HG03159 (cell line): ENCODE measurements around the gene SNAPC1.
A peak's percentile ranks its signal among the peaks of the same experiment; 100 is the strongest.
"Not testable (repeated sequence)": the region's sequence is repeated elsewhere in the genome, so short reads cannot be mapped to it uniquely, and the experiment has no call there.

ENCODE experiments used
- ATAC-seq: cut with Tn5 transposase; IDR thresholded peaks from one replicate; pipeline ENCODE4 v1.9.1; 2021; ENCODE audit warnings: mild to moderate bottlenecking, moderate library complexity; ENCODE audit not compliant: unreplicated experiment

Gene SNAPC1, protein sequence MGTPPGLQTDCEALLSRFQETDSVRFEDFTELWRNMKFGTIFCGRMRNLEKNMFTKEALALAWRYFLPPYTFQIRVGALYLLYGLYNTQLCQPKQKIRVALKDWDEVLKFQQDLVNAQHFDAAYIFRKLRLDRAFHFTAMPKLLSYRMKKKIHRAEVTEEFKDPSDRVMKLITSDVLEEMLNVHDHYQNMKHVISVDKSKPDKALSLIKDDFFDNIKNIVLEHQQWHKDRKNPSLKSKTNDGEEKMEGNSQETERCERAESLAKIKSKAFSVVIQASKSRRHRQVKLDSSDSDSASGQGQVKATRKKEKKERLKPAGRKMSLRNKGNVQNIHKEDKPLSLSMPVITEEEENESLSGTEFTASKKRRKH

GRCh38 chr14:61761959-61762786 is at the start of gene SNAPC1:
Gene SNAPC1, plus strand, starts transcription at chr14:61762420. Its CDS starts 41 bp downstream, at chr14:61762461.
- peak; percentile 99 for ATAC-seq

GRCh38 chr14:61713724-61714437 is 48.3 kb upstream of the SNAPC1 start:
- ATAC-seq: no peak

- no peak for ATAC-seq
These were observed 45.3 kb upstream of the SNAPC1 start for GRCh38 chr14:61716956-61717355.

- ATAC-seq: no peak
These were observed 44.2 kb upstream of the SNAPC1 start for GRCh38 chr14:61718039-61718438.

DNA sequence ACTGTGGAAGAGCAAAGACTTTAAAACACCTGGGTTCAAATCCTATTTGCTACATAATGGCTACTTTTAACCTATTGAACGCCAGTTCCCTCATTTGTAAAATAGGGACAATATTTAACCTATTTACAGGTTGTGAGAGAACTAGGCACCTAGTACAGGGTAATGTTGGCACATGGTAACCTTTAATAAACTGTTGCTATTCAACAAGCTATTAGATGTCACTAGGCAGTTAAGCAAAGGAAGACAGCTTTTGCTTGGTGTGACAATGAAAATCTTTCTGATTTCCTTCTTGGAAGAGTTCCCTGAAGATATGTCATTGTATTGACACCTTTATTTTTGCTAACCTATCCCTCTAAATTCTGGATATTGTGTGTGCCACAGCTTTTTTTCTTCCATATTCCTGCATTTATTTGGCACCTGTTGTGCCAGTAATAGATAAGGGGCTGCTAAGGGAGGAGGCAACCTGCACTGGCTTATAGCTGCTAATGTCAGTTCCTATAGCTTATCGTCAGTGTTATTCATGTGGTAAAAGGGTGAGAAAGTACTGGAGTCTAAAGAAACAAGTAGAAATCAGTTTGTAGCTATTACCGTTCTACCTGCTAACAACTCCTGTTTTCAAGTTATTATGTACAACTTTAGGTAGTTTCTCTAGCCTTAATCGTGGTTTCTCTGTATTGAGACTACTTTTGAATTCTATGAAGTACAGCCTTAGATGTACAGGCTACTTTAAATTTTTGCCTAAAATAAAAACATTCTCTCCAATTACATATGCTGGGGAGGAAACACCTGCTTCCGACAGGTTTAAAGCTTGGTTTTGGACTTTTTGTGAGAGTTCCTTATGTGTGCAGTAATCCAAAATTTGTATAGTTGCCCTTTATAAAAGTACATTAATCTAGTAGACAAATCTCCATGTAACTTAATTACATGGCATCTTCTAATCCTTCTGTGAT is 42.6 kb upstream of the SNAPC1 start:
- ATAC-seq: no peak

GRCh38 chr14:61720294-61720661 is 41.9 kb upstream of the SNAPC1 start:
- ATAC-seq: no peak

GRCh38 chr14:61720741-61721140 is 41.5 kb upstream of the SNAPC1 start:
- no peak for ATAC-seq

DNA sequence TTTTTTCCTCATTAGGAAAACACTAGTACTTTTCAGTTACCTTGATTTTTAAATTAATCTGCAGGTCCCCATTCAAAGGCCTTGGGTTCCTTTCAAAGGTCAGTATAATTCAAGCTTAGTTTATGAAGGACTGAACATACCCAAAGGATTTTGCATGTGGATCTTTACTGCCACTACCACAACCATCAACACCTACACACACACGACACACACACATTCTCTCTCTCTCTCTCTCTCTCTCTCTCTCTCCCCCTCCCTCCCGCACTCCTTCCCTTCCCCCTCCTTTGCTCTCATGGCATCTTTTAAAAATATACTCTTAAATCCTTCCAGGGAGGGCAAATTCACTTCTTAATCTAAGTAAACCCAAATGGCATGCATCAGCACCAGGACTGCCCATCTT is 38.1 kb upstream of the SNAPC1 start:
- ATAC-seq: no peak

GRCh38 chr14:61726778-61727658 is 35.2 kb upstream of the SNAPC1 start:
- no peak for ATAC-seq

DNA sequence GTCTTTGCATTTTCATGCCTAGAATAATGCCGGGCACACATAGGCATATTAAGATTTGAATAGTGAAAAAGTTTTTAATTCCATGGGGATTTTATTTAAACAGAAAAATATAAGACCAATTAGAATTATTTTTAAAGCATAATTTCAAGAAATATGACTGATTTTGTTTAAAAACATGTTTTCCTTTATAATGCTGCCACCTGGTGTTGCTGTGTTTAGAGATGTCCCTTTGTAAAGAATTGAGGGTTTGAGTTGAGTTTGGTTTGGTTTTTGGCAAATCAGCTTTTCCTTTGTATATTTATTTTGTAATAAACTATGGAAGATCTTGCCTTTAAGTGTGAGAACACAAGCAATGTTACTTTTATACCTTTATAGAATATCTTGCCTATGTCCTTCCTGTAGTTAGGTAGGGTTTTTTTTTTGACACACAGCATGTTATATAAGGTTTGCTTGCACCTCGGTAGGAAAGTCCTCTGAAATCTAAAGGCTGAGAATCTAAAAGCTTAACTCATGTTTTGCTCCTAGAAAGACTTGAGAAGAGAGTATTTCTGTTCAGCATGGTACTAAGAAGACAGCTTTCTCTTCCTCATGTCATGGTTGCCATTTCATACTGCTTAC is 31.4 kb upstream of the SNAPC1 start:
- no peak for ATAC-seq

- ATAC-seq: no peak
These were observed 28.2 kb upstream of the SNAPC1 start for GRCh38 chr14:61733972-61734371.

- ATAC-seq: no peak
These were observed 25.5 kb upstream of the SNAPC1 start for GRCh38 chr14:61736751-61737150.

- no peak for ATAC-seq
These were observed 24.3 kb upstream of the SNAPC1 start for GRCh38 chr14:61737915-61738314.

- no peak for ATAC-seq
These were observed 23.1 kb upstream of the SNAPC1 start for GRCh38 chr14:61739133-61739532.

DNA sequence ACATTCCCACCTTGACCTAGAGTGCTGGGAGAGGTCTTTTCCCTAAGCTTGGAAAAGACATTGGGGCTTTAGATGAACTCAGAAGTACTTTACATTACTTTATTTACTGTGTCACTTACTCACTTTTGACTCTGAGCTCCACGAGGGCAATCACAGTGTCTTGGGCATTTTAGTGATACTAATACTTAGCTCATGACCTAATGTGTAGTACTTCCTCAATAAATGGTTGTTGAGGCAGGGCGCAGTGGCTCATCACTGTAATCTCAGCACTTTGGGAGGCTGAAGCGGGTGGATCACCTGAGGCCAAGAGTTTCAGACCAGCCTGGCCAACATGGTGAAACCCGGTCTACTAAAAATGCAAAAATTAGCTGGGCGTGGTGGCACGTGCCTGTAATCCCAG is 19.8 kb upstream of the SNAPC1 start:
- ATAC-seq: no peak

GRCh38 chr14:61744238-61744637 is 18.0 kb upstream of the SNAPC1 start:
- no peak for ATAC-seq

DNA sequence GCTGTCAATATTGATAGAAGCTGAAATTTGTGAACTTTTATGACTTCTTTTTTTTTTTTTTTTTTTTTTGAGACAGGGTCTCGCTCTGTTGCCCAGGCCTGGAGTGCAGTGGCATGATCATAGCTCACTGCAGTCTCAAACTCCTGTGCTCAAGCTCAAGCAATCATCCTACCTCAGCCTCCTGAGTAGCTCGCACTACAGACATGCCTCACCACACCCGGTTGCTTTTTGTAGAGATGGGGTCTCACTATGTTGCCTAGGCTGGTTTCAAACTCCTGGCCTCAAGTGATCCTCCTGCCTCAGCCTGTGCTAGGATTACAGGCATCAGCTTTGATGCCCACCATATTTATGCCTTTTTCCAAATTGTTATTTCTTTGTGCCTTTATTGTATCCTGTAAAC is 15.9 kb upstream of the SNAPC1 start:
- ATAC-seq: not testable (repeated sequence)

DNA sequence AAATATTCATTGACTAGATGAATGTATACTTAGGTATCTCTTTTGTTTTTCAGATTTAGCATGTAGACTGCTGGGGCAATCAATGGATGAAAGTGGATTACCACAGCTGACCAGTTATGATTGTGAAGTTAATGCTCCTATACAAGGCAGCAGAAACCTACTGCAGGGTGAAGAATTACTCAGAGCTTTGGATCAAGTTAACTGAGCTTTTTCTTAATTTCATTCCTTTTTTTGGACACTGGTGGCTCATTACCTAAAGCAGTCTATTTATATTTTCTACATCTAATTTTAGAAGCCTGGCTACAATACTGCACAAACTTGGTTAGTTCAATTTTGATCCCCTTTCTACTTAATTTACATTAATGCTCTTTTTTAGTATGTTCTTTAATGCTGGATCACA is 15.3 kb upstream of the SNAPC1 start:
- no peak for ATAC-seq

GRCh38 chr14:61747342-61747741 is 14.9 kb upstream of the SNAPC1 start:
- no peak for ATAC-seq
